Gastroesophageal sphincter (tissue), 4 donors: ENCODE measurements around the gene SPSB1. TPM values are rescaled to one million over a fixed set of nuclear protein-coding genes. Genes with fewer than 3 reads are reported as not detected.

Experiments used
- ATAC-seq: fragments of 150-250 bp; one replicate; pipeline ENCODE4 v1.9.1; 2016; ENCODE audit warnings: mild to moderate bottlenecking, moderate library complexity
- H3K27ac ChIP-seq, 4 donors: fragments of 200-600 bp; sonication (generic) in 3 of 4; 1 replicate in 3 of 4; 2 replicates in 1 of 4; pipeline ENCODE4 v1.5.1; 2016 to 2019
- H3K27me3 ChIP-seq: fragments of 200-600 bp; sonication (generic); one replicate; pipeline ENCODE4 v1.5.1; 2019
- H3K36me3 ChIP-seq, 2 donors: fragments of 200-600 bp; sonication (generic); one replicate each; pipeline ENCODE4 v1.5.1; 2019; ENCODE audit warnings: control low read depth in 1 of 2
- H3K4me1 ChIP-seq, 3 donors: fragments of 200-600 bp; sonication (generic); 1 replicate in 2 of 3; 2 replicates in 1 of 3; pipeline ENCODE4 v1.5.1; 2016 to 2019; ENCODE audit warnings: control low read depth in 2 of 3
- H3K4me3 ChIP-seq, 2 donors: fragments of 200-600 bp; sonication (generic); one replicate each; pipeline ENCODE4 v1.5.1; 2019; ENCODE audit warnings: mild to moderate bottlenecking in 1 of 2, moderate library complexity in 1 of 2
- H3K9me3 ChIP-seq, 3 donors: fragments of 200-600 bp; sonication (generic); one replicate each; pipeline ENCODE4 v1.5.1; 2017 to 2019; ENCODE audit warnings: control low read depth in 2 of 3
- CTCF ChIP-seq, 4 experiments: fragments of 200-600 bp in 2 of 4; fragments of 450-650 bp in 2 of 4; sonication (generic) in 1 of 4; IDR thresholded peaks; one replicate each; pipeline ENCODE4 v1.5.1; 2017 to 2019; ENCODE audit warnings: antibody characterized with exemption in 4 of 4, mild to moderate bottlenecking in 2 of 4, moderate library complexity in 2 of 4
- EP300 ChIP-seq: sonication (generic); formaldehyde crosslinking; IDR thresholded peaks from one replicate; pipeline ENCODE4 v1.6.1; 2017; ENCODE audit warnings: antibody characterized with exemption, mild to moderate bottlenecking
- POLR2A ChIP-seq, 2 donors: fragments of 450-650 bp; IDR thresholded peaks; one replicate each; pipeline ENCODE4 v1.6.1; 2017; ENCODE audit warnings: antibody characterized with exemption in 2 of 2, mild to moderate bottlenecking in 2 of 2, moderate library complexity in 1 of 2
- POLR2AphosphoS5 ChIP-seq: sonication (generic); formaldehyde crosslinking; IDR thresholded peaks from one replicate; pipeline ENCODE4 v1.6.1; 2017; ENCODE audit warnings: antibody characterized with exemption
- WGBS, 2 donors: methylation state at CpG; one replicate each; pipeline ENCODE4 v1.1.5; 2018; ENCODE audit warnings: low coverage in 1 of 2; 5-methylcytosine and 5-hydroxymethylcytosine counted together
- total RNA-seq, 4 donors: library from RNA; depleted of rRNA; stranded (reverse); fragments of >200 nt; gene quantifications; one replicate each; pipeline ENCODE4 v1.1.0, GENCODE V29; 2016

Gene SPSB1
- total RNA-seq, 4 donors from 2014 or later = 56.3 to 111 (median 99.5) TPM

- ATAC-seq = no peak
- Histone ChIP-seq H3K9me3 (peaks cover 0 to 44% (median 1%) of the 10 kb centered on the region in 3 donors), H3K4me1 (peaks cover 0 to 25% (median 8%) of the 10 kb centered on the region in 3 donors), H3K27me3 (peaks cover 10% of the 10 kb centered on the region), H3K36me3 (no peaks in the 10 kb centered on the region), H3K27ac (no peak overlapping the region), H3K4me3 (no peak overlapping the region)
- TF ChIP-seq POLR2A (IDR thresholded peaks at IDR 0.05) (no peak), EP300 (no peak), POLR2AphosphoS5 (no peak), CTCF (IDR thresholded peaks at IDR 0.05) (no peak)
- 89 to 100% methylated on average over 2 of the region's 2 CpGs for WGBS, 2 donors
Measured at GRCh38 chr1:9284061-9284460, 8.6 kb upstream of the SPSB1 start.

GRCh38 chr1:9286556-9286955 is 6.1 kb upstream of the SPSB1 start:
- 76 to 91% methylated on average over 3 to 5 of the region's 6 CpGs for WGBS, 2 donors
- no peak overlapping the region for H3K27ac ChIP-seq
- peaks cover 5% of the 10 kb centered on the region for H3K27me3 ChIP-seq
- H3K36me3 ChIP-seq = no peaks in the 10 kb centered on the region
- H3K9me3 ChIP-seq = peaks cover 0 to 44% (median 1%) of the 10 kb centered on the region in 3 donors
- H3K4me1 ChIP-seq = peaks cover 0 to 26% (median 7%) of the 10 kb centered on the region in 3 donors
- TF ChIP-seq EP300 = no peak
- no peak for TF ChIP-seq POLR2AphosphoS5
- TF ChIP-seq CTCF (IDR thresholded peaks at IDR 0.05) = no peak
- no peak overlapping the region for H3K4me3 ChIP-seq
- ATAC-seq = no peak

GRCh38 chr1:9289090-9289534 is 3.6 kb upstream of the SPSB1 start:
- H3K9me3 ChIP-seq = peaks cover 0 to 42% (median 1%) of the 10 kb centered on the region in 3 donors
- H3K27ac ChIP-seq = peak overlapping the region in 2 of 4 donors; percentile 91 to 97
- 43 to 52% methylated on average over 6 of the region's 6 CpGs for WGBS, 2 donors
- no peak for ATAC-seq
- TF ChIP-seq CTCF (IDR thresholded peaks at IDR 0.05) (peak in 3 of 4 experiments; percentile 90 to 99 (median 99)), EP300 (no peak), POLR2A (IDR thresholded peaks at IDR 0.05) (no peak)
- H3K4me1 ChIP-seq = peaks cover 0 to 31% (median 7%) of the 10 kb centered on the region in 3 donors
- no peaks in the 10 kb centered on the region for H3K36me3 ChIP-seq
- H3K27me3 ChIP-seq = no peaks in the 10 kb centered on the region
- H3K4me3 ChIP-seq = no peak overlapping the region

GRCh38 chr1:9289711-9290485 is 2.8 kb upstream of the SPSB1 start:
- no peaks in the 10 kb centered on the region for H3K27me3 ChIP-seq
- TF ChIP-seq POLR2AphosphoS5 = peak; percentile 82
- TF ChIP-seq EP300 = no peak
- no peaks in the 10 kb centered on the region for H3K36me3 ChIP-seq
- peaks cover 0 to 34% (median 1%) of the 10 kb centered on the region in 3 donors for H3K9me3 ChIP-seq
- no peak overlapping the region for H3K4me3 ChIP-seq
- peak; percentile 74 for ATAC-seq
- H3K27ac ChIP-seq = peak overlapping the region; percentile 73 to 97 (median 94)
- H3K4me1 ChIP-seq = peaks cover 0 to 38% (median 7%) of the 10 kb centered on the region in 3 donors
- WGBS, 2 donors = 29 to 42% methylated on average over 2 of the region's 5 CpGs

- Histone ChIP-seq H3K9me3 (peaks cover 0 to 20% (median 1%) of the 10 kb centered on the region in 3 donors), H3K27ac (peak overlapping the region; percentile 96 to 99 (median 98)), H3K27me3 (no peaks in the 10 kb centered on the region), H3K4me1 (peaks cover 0 to 59% (median 19%) of the 10 kb centered on the region in 3 donors), H3K4me3 (peak overlapping the region; percentile 76 to 83), H3K36me3 (peaks cover 0 to 4% of the 10 kb centered on the region in 2 donors)
- TF ChIP-seq POLR2A (IDR thresholded peaks at IDR 0.05) = no peak
- TF ChIP-seq EP300 = no peak
- TF ChIP-seq CTCF (IDR thresholded peaks at IDR 0.05) = no peak
- TF ChIP-seq POLR2AphosphoS5 = peak; percentile 60
- WGBS, 2 donors = 0% methylated on average over 3 to 7 of the region's 13 CpGs
- ATAC-seq = no peak
Measured at GRCh38 chr1:9291914-9292360, 757 bp upstream of the SPSB1 start.
